Cerebellar nuclear complex (tissue), 1 donor: ENCODE results near the gene ADARB2.
"Not testable (repeated sequence)": the region's sequence is repeated elsewhere in the genome, so short reads cannot be mapped to it uniquely, and the experiment has no call there.

ENCODE experiments used
- DNase-seq, 2 experiments: peaks; one replicate each; lab custom pipeline; 2025; lab: John Stamatoyannopoulos, UW

The ADARB2 gene

GRCh38 chr10:1642600-1643160 lies 94.6 kb downstream of the ADARB2 start:
- DNase-seq, result no peak

GRCh38 chr10:1641402-1641801 lies 95.9 kb downstream of the ADARB2 start:
- no peak for DNase-seq

- DNase-seq, result no peak
Measured at GRCh38 chr10:1638889-1639419, 98.4 kb downstream of the ADARB2 start.

GRCh38 chr10:1635340-1635739 lies 102.0 kb downstream of the ADARB2 start:
- no peak for DNase-seq

- DNase-seq, result no peak
Measured at GRCh38 chr10:1634239-1634638, 103.1 kb downstream of the ADARB2 start.

- no peak for DNase-seq
Measured at GRCh38 chr10:1633783-1634182, 103.5 kb downstream of the ADARB2 start.

- DNase-seq, result no peak
Measured at GRCh38 chr10:1632596-1632995, 104.7 kb downstream of the ADARB2 start.

GRCh38 chr10:1632141-1632540 lies 105.2 kb downstream of the ADARB2 start:
- no peak for DNase-seq

- DNase-seq, result no peak
Measured at GRCh38 chr10:1631282-1631681, 106.0 kb downstream of the ADARB2 start.

GRCh38 chr10:1630304-1630703 lies 107.0 kb downstream of the ADARB2 start:
- no peak for DNase-seq

GRCh38 chr10:1629326-1630198 lies 107.8 kb downstream of the ADARB2 start:
- DNase-seq, result no peak

GRCh38 chr10:1628757-1629156 lies 108.6 kb downstream of the ADARB2 start:
- DNase-seq, result no peak

GRCh38 chr10:1627945-1628344 lies 109.4 kb downstream of the ADARB2 start:
- no peak for DNase-seq

- no peak for DNase-seq
Measured at GRCh38 chr10:1626835-1627234, 110.5 kb downstream of the ADARB2 start.

- DNase-seq, result no peak
Measured at GRCh38 chr10:1626410-1626809, 110.9 kb downstream of the ADARB2 start.

- no peak for DNase-seq
Measured at GRCh38 chr10:1625731-1626130, 111.6 kb downstream of the ADARB2 start.

GRCh38 chr10:1625079-1625478 lies 112.2 kb downstream of the ADARB2 start:
- no peak for DNase-seq

GRCh38 chr10:1624240-1624639 lies 113.1 kb downstream of the ADARB2 start:
- no peak for DNase-seq

GRCh38 chr10:1620803-1621202 lies 116.5 kb downstream of the ADARB2 start:
- no peak for DNase-seq

- not testable (repeated sequence) for DNase-seq
Measured at GRCh38 chr10:1617376-1618317, 119.7 kb downstream of the ADARB2 start.

- DNase-seq, result not testable (repeated sequence)
Measured at GRCh38 chr10:1616701-1617100, 120.6 kb downstream of the ADARB2 start.
